Astrocyte of the cerebellum (primary cell): ENCODE results near the gene THSD7B.

Source experiments
- DNase-seq: peaks from one replicate; pipeline ENCODE4 v3.0.0-alpha.2; 2011; ENCODE audit warnings: low read depth
- H3K4me3 ChIP-seq: 2 replicates; pipeline ENCODE4 v1.5.1; 2011; ENCODE audit warnings: mild to moderate bottlenecking, low read depth, low read length, moderate library complexity
- CTCF ChIP-seq: IDR thresholded peaks from 2 replicates; pipeline ENCODE4 v1.5.1; 2012; ENCODE audit warnings: low read length, low read depth, moderate library complexity, mild to moderate bottlenecking; ENCODE audit errors: missing control alignments
- in situ Hi-C: cut with HindIII; loops from 2 replicates; pipeline ENCODE4 v1.10.0; 2017; ENCODE audit warnings: low sequenced_read_pairs

THSD7B gene

GRCh38 chr2:137233091-137233490 is 467.7 kb downstream of the THSD7B start:
- TF ChIP-seq CTCF = no peak
- H3K4me3 ChIP-seq = no peak overlapping the region
- no peak for DNase-seq
- in situ Hi-C loops = no loop called here

- in situ Hi-C loops = no loop called here
- H3K4me3 ChIP-seq = no peak overlapping the region
- no peak for DNase-seq
- no peak for TF ChIP-seq CTCF
These were observed 471.7 kb downstream of the THSD7B start for GRCh38 chr2:137237055-137237454.

GRCh38 chr2:137238065-137238464 is 472.7 kb downstream of the THSD7B start:
- no peak for TF ChIP-seq CTCF
- no peak overlapping the region for H3K4me3 ChIP-seq
- in situ Hi-C loops = no loop called here
- DNase-seq = no peak

- no peak overlapping the region for H3K4me3 ChIP-seq
- no peak for DNase-seq
- TF ChIP-seq CTCF = no peak
- in situ Hi-C loops = loop anchor here (10.0 kb wide), 1 partner anchor 105 kb away; no protein-coding TSS in a partner anchor
These were observed 484.3 kb downstream of the THSD7B start for GRCh38 chr2:137249463-137250130.

- DNase-seq = no peak
- TF ChIP-seq CTCF = no peak
- in situ Hi-C loops = loop anchor here (10.0 kb wide), 1 partner anchor 104 kb away; no protein-coding TSS in a partner anchor
- H3K4me3 ChIP-seq = no peak overlapping the region
These were observed 485.1 kb downstream of the THSD7B start for GRCh38 chr2:137250401-137250800.

- TF ChIP-seq CTCF = no peak
- DNase-seq = no peak
- in situ Hi-C loops = loop anchor here (10.0 kb wide), 1 partner anchor 104 kb away; no protein-coding TSS in a partner anchor
- no peak overlapping the region for H3K4me3 ChIP-seq
These were observed 485.7 kb downstream of the THSD7B start for GRCh38 chr2:137251045-137251444.

GRCh38 chr2:137252934-137253333 is 487.6 kb downstream of the THSD7B start:
- no peak overlapping the region for H3K4me3 ChIP-seq
- DNase-seq = no peak
- no peak for TF ChIP-seq CTCF
- in situ Hi-C loops = loop anchor here (10.0 kb wide), 1 partner anchor 102 kb away; no protein-coding TSS in a partner anchor
